Muscle of leg (tissue), 11 donors: ENCODE data around the gene GTPBP6. TPM values are rescaled to one million over a fixed set of nuclear protein-coding genes. Genes with fewer than 3 reads are reported as not detected.

Experiments
- DNase-seq: peaks from one replicate; pipeline ENCODE4 v3.0.0; 2013
- H3K27ac ChIP-seq: one replicate; pipeline ENCODE4 v1.5.1; 2013; ENCODE audit warnings: mild to moderate bottlenecking, low read length, control low read depth
- H3K27me3 ChIP-seq: one replicate; pipeline ENCODE4 v1.6.1; 2013; ENCODE audit warnings: low read length; ENCODE audit not compliant: control insufficient read depth, insufficient read depth
- H3K36me3 ChIP-seq: one replicate; pipeline ENCODE4 v1.6.1; 2013; ENCODE audit warnings: low read length; ENCODE audit not compliant: control insufficient read depth, insufficient read depth
- H3K4me1 ChIP-seq: one replicate; pipeline ENCODE4 v1.6.1; 2013; ENCODE audit warnings: low read length; ENCODE audit not compliant: control insufficient read depth, insufficient read depth
- H3K4me3 ChIP-seq: one replicate; pipeline ENCODE4 v1.5.1; 2013; ENCODE audit warnings: low read length, control low read depth
- H3K9me3 ChIP-seq: replicated peaks from 2 replicates; pipeline ENCODE4 v1.6.1; 2013; ENCODE audit warnings: low read depth, low read length; ENCODE audit not compliant: control insufficient read depth
- WGBS: methylation state at CpG from one replicate; pipeline ENCODE4 v1.1.5; 2013; ENCODE audit warnings: missing lambda C conversion rate; ENCODE audit not compliant: insufficient coverage; 5-methylcytosine and 5-hydroxymethylcytosine counted together
- polyA plus RNA-seq, 8 donors: library from polyadenylated mRNA; unstranded; fragments of 120-200 nt; gene quantifications; one replicate each; pipeline versions ENCODE4 v1.2.1 to v1.2.3, GENCODE V29; 2013; ENCODE audit warnings: inconsistent platforms in 1 of 8, low replicate concordance in 1 of 8; ENCODE audit not compliant: insufficient read length in 8 of 8, insufficient read depth in 1 of 8
- total RNA-seq: library from RNA; stranded (reverse); fragments of 120-200 nt; gene quantifications from one replicate; pipeline ENCODE4 v1.2.4, GENCODE V29; 2013

GTPBP6 gene
- total and polyA plus RNA-seq, 9 donors, result 27.3 to 63.9 (median 54.1) TPM

DNA sequence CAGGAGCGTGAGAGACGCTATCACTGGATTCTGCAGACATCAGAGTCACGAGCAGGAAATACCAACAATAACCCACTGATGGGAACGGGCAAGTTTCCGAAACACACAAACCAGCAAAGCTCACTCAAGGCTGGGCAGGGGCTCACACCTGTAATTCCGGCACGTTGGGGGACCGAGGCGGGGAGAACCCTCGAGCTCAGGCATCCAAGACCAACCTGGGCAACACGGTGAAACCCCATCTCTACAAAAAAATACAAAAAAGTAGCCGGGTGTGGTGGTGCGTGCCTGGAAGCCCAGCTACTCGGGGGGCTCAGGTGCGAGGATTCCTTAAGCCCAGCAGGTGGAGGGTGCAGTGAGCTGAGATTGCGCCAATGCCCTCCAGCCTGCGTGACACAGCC, 17.2 kb upstream of the GTPBP6 start:
- DNase-seq, result no peak
- Histone ChIP-seq H3K27me3 (peaks cover 10% of the 10 kb centered on the region), H3K4me3 (no peak overlapping the region), H3K4me1 (peaks cover 9% of the 10 kb centered on the region), H3K36me3 (peaks cover 59% of the 10 kb centered on the region), H3K27ac (no peak overlapping the region), H3K9me3 (peaks cover 23% of the 10 kb centered on the region)
- 100% methylated on average over 7 of the region's 17 CpGs for WGBS

DNA sequence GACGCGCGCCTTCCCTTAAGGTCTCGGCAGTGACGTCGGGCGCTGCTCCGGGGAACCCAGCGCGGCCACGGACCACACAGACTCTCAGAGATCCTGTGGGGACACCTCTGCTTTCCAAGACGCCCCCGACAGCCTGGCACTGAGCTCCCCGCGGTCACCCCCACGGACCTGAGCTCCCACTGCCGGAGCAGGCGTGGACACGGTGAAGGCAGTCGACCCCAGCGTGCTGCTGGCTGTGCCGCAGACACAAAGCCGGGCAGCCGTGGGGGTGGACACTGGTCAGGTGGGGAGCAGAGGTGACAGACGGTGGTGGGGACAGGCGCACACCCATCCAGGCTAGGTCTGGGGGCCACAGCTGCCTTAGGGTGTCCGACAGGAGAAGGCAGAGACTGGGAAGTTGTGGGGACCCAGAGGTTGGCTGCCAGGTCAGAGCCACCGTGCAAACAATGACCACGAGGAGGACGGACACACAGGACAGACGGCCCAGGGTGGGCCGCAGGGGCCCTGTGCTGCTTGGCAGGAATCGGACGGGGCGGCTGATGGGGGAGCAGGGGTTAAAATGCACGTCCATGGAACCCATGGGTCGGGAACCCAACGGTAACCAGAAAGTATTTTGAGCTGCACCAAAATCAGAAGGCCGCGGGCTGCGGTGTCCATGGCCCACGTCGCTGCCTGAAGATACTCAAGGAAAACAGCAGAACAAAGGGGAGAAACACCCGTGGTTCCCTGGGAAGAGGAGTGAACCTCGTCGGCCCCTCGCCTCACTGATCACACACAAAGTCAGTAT, 16.6 kb upstream of the GTPBP6 start:
- DNase-seq, result no peak
- Histone ChIP-seq H3K27me3 (peaks cover 16% of the 10 kb centered on the region), H3K9me3 (peaks cover 23% of the 10 kb centered on the region), H3K4me3 (no peak overlapping the region), H3K36me3 (peaks cover 59% of the 10 kb centered on the region), H3K4me1 (peaks cover 11% of the 10 kb centered on the region), H3K27ac (no peak overlapping the region)
- WGBS, result 96% methylated on average over 45 of the region's 47 CpGs

DNA sequence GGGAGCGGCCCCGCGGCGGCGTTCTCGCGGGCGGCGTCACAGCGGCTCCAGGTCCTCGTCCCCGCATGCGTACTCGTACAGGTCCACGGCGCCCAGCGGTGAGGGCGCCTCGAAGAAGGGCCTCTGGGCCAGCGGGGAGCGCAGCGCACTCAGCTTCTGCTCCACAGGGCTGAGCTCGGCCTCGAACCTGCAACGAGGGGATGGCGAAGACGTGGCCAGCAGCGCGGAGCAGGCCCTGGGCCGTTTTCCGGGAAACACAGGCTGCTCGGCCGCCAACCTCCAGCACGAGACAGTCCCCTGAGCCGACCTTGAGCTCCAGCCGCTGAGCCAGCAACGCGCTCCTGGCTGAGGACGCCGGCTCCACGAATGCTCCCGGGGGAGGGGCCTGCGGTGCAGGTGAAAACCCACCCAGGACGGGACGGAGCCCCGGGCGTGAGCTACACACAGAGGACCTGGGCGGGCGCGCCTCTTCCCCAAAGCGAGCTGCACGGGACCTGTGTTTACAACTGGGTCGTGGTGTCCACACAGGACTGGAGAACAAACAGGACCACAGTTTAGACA, 15.8 kb upstream of the GTPBP6 start:
- 90% methylated on average over 53 of the region's 53 CpGs for WGBS
- Histone ChIP-seq H3K27ac (no peak overlapping the region), H3K4me1 (peaks cover 11% of the 10 kb centered on the region), H3K4me3 (no peak overlapping the region), H3K36me3 (peaks cover 59% of the 10 kb centered on the region), H3K27me3 (peaks cover 16% of the 10 kb centered on the region), H3K9me3 (peaks cover 23% of the 10 kb centered on the region)
- DNase-seq, result no peak

DNA sequence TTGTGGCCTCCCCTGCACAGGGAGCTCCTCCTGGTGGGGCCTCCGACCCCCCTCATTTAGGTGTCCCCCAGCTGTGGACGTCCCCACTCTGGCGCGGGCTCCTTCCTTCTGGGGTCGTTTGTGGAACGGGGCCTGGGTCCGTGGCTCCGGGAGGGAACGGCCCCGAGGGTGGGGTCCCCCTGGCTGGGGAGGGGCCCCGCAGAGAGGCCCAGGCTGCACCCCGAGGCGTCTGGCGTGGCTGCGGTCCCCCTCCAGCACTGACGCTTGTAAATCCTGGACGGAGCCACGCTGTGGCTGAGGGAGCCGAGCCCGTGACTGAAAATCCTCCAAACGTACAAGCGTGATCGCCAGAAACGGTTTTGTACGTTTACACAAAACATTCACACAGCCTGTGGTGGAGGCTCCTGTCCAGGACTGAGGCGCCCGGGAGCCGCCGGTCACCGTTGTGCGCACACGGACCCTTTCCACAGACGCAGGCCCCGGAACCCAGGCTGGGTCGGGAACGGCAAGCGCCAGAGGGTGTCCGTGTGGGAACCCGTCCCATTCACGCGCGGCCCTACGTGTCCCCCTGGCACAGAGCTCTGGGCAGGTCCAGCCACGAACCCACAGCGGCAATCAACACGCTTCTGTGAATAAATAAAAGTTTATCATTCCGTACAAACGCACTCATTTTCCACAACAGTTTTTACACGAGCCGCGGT, 15.2 kb upstream of the GTPBP6 start:
- peaks cover 23% of the 10 kb centered on the region for H3K9me3 ChIP-seq
- 92% methylated on average over 45 of the region's 51 CpGs for WGBS
- H3K36me3 ChIP-seq, result peaks cover 56% of the 10 kb centered on the region
- DNase-seq, result no peak
- H3K4me1 ChIP-seq, result peaks cover 11% of the 10 kb centered on the region
- no peak overlapping the region for H3K27ac ChIP-seq
- H3K4me3 ChIP-seq, result no peak overlapping the region
- peaks cover 16% of the 10 kb centered on the region for H3K27me3 ChIP-seq

DNA sequence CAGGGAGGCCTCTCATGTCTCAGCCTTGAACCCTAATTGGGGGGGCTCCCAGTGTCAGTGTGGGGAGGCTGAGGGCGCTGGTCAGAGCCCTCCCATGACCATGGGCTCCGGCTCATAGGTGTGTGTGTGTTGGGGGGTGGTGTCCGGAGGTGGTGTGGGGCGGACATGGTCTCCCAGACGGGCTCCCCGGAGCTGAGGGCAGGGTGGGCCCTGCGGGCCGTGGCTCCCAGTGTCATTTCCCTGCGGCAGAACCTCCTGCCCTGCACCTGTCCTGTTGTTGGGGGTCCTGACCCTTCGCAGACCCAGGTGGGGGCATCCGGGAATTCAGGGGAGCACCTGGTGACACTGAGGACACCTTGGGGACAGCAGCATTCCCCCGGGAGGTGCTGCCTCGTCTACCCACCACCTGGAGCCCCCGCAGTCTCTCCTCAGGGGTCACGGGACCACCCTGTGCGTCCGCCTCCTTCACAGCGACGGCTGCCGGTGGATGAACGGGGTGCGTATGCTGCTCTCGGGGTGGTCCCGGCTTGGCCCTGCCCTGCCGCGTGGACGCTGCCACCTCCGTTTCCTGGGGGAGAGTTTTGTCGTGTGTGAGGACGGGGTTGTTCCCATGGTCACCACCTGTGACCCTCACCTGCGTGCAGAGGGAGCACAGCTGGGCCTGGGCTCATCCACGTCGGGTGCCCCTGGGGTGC, 14.5 kb upstream of the GTPBP6 start:
- DNase-seq, result no peak
- H3K36me3 ChIP-seq, result peaks cover 49% of the 10 kb centered on the region
- 93% methylated on average over 31 of the region's 33 CpGs for WGBS
- H3K9me3 ChIP-seq, result peaks cover 22% of the 10 kb centered on the region
- peaks cover 11% of the 10 kb centered on the region for H3K4me1 ChIP-seq
- H3K27ac ChIP-seq, result no peak overlapping the region
- H3K27me3 ChIP-seq, result peaks cover 16% of the 10 kb centered on the region
- H3K4me3 ChIP-seq, result no peak overlapping the region

DNA sequence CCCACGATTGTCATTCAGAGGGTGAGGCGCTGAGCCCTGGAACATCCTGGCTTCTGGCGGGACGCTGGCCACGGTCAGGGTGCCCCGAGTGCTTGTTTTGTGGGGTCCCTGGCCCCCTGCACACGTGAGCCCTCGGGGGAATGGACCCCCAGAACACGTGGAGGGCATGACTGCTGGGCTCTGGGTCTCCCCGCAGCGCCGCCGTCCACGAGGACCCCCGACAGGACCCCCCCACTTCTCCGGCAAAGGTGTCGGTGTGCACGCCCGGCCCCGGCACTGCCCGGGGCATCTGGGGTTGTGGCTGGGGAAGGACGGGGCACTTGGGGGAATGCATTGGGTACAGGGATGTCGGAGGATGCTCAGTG, 13.9 kb upstream of the GTPBP6 start:
- DNase-seq, result no peak
- WGBS, result 90% methylated on average over 22 of the region's 23 CpGs
- Histone ChIP-seq H3K27ac (no peak overlapping the region), H3K27me3 (peaks cover 16% of the 10 kb centered on the region), H3K9me3 (peaks cover 17% of the 10 kb centered on the region), H3K4me1 (peaks cover 11% of the 10 kb centered on the region), H3K4me3 (no peak overlapping the region), H3K36me3 (peaks cover 43% of the 10 kb centered on the region)

DNA sequence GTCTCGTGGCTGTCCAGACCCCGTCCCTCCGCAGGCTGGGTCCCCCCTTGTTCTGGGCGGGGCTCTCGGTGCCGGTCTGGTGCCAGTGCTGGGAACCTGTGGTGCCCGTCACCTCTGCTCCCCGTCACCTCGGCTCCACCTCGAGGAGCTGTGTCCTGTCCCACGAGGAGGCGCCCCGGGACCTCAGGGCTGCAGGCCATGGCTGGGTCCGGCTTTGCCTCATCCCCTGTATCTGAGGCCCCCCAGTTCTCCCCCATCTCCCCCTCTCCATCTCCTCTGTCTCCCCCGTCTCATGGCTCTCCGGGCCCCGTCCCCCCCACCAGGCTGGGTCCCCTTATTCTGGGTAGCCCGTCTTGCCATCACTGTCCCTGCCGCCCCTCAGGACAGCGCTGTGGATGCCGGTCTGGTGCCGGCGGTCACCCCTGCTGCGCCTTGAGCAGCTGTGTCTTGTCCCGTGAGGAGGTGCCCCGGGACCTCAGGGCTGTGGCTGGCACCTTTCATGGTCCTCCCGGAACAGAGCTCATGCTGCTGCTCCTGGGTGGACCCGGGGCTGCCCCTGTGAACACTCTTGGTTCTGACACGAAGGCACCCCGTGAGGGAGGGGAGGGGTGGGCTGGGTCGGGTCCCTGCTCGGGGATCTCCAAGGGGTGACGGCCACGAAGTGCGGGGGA, 13.4 kb upstream of the GTPBP6 start:
- peaks cover 40% of the 10 kb centered on the region for H3K36me3 ChIP-seq
- no peak for DNase-seq
- H3K9me3 ChIP-seq, result peaks cover 17% of the 10 kb centered on the region
- no peak overlapping the region for H3K4me3 ChIP-seq
- no peak overlapping the region for H3K27ac ChIP-seq
- peaks cover 16% of the 10 kb centered on the region for H3K27me3 ChIP-seq
- 54% methylated on average over 31 of the region's 35 CpGs for WGBS
- H3K4me1 ChIP-seq, result peaks cover 11% of the 10 kb centered on the region

DNA sequence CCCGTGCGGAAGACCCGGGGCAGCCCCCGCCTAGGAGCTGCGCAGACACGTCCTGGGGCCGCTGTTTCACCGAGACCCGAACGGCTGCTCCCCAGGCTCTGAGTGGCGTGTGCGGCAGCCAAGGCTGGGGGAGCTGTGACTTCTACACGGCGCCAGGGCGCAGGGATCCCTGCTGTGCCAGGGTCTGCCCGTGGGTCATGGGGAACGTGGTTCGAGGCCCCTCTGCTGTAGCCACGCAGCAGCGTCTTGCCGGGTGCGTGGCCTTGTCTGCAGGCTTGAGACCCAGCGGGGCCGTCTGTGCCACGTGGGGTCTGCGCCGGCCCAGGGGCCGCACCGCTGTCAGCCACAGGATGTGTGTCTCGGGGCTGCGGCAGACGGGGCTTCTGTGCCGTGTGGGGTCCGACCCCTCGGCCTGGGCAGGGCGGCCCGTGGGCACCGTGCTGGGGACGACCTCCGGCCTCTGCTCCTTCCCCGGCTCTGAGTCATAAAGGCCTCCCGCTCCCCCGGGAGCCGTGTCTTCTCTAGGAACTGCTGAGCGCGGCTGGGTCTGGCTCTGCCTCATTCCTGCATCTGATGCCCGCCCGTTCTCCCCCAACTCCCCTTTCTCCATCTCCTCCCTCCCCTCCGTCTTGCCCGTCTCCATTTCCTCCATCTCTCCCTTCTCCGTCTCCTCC, 12.7 kb upstream of the GTPBP6 start:
- 12% methylated on average over 51 of the region's 51 CpGs for WGBS
- H3K27me3 ChIP-seq, result peaks cover 16% of the 10 kb centered on the region
- no peak overlapping the region for H3K4me3 ChIP-seq
- peaks cover 35% of the 10 kb centered on the region for H3K36me3 ChIP-seq
- peak; percentile 34 for DNase-seq
- peaks cover 11% of the 10 kb centered on the region for H3K4me1 ChIP-seq
- H3K9me3 ChIP-seq, result peaks cover 15% of the 10 kb centered on the region
- H3K27ac ChIP-seq, result no peak overlapping the region

DNA sequence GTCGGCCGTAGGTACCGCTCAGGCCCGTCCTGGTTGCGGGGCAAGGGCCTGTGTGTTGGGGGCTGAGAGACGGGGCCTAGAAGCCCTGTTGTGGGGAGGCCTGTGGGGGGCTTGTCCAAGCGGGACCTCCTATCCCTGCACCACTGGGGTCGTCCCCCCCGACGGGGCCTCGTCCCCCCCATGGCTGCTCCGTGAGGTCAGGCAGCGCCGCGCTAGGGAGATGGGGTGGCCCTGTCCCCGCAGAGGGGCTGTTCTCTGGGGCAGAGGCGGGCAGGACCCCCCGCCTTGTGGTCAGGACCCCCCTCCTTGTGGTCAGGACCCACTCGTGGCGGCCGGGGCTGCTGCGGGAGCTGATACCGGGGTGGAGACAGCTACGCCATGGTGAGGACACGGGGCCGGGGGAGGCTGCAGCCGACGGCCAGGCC, 12.1 kb upstream of the GTPBP6 start:
- WGBS, result 14% methylated on average over 10 of the region's 28 CpGs
- DNase-seq, result no peak
- Histone ChIP-seq H3K4me1 (peaks cover 11% of the 10 kb centered on the region), H3K9me3 (peaks cover 13% of the 10 kb centered on the region), H3K36me3 (peaks cover 29% of the 10 kb centered on the region), H3K27me3 (peaks cover 16% of the 10 kb centered on the region), H3K27ac (no peak overlapping the region), H3K4me3 (no peak overlapping the region)
